BLaER1 (cell line): ENCODE results near the gene IMP3.
"Not testable (repeated sequence)": the region's sequence is repeated elsewhere in the genome, so short reads cannot be mapped to it uniquely, and the experiment has no call there.

Experiments
- H3K27ac ChIP-seq: shearing (Covaris generic); formaldehyde crosslinking; 2 replicates; pipeline ENCODE4 v1.8.1; 2022
- H3K27me3 ChIP-seq: shearing (Covaris generic); formaldehyde crosslinking; 2 replicates; pipeline ENCODE4 v1.8.1; 2022
- H3K36me3 ChIP-seq: shearing (Covaris generic); formaldehyde crosslinking; 2 replicates; pipeline ENCODE4 v1.8.1; 2022
- H3K4me1 ChIP-seq: shearing (Covaris generic); formaldehyde crosslinking; 2 replicates; pipeline ENCODE4 v1.8.1; 2022
- H3K4me2 ChIP-seq: shearing (Covaris generic); formaldehyde crosslinking; 2 replicates; pipeline ENCODE4 v1.8.1; 2022
- H3K4me3 ChIP-seq: shearing (Covaris generic); formaldehyde crosslinking; 2 replicates; pipeline ENCODE4 v1.8.1; 2022
- H3K9ac ChIP-seq: shearing (Covaris generic); formaldehyde crosslinking; 2 replicates; pipeline ENCODE4 v1.8.1; 2022
- H3K9me3 ChIP-seq: shearing (Covaris generic); formaldehyde crosslinking; 2 replicates; pipeline ENCODE4 v1.8.1; 2022
- H4K20me1 ChIP-seq: shearing (Covaris generic); formaldehyde crosslinking; 2 replicates; pipeline ENCODE4 v1.8.1; 2022
- Cebpa-rat ChIP-seq: shearing (Covaris generic); IDR thresholded peaks from 2 replicates; pipeline ENCODE4 v1.8.1; 2022

The IMP3 gene

GRCh38 chr15:75682181-75683135 is 42.4 kb upstream of the IMP3 start:
- no peaks in the 10 kb centered on the region for H3K27me3 ChIP-seq
- no peak overlapping the region for H3K27ac ChIP-seq
- no peak overlapping the region for H3K4me2 ChIP-seq
- peaks cover 48% of the 10 kb centered on the region for H3K4me1 ChIP-seq
- H4K20me1 ChIP-seq = no peaks in the 10 kb centered on the region
- H3K36me3 ChIP-seq = no peaks in the 10 kb centered on the region
- no peaks in the 10 kb centered on the region for H3K9me3 ChIP-seq
- H3K4me3 ChIP-seq = no peak overlapping the region
- no peak overlapping the region for H3K9ac ChIP-seq
- TF ChIP-seq Cebpa-rat = no peak

- Histone ChIP-seq H3K27me3 (no peaks in the 10 kb centered on the region), H3K27ac (peak overlapping the region; percentile 9; the same call in 1 of the 2 replicates), H3K36me3 (no peaks in the 10 kb centered on the region), H3K9me3 (no peaks in the 10 kb centered on the region), H3K4me2 (no peak overlapping the region), H3K4me3 (no peak overlapping the region), H3K9ac (no peak overlapping the region), H3K4me1 (peaks cover 51% of the 10 kb centered on the region), H4K20me1 (no peaks in the 10 kb centered on the region)
- TF ChIP-seq Cebpa-rat = no peak
These were observed 40.2 kb upstream of the IMP3 start for GRCh38 chr15:75680007-75680789.

GRCh38 chr15:75678324-75678690 is 38.3 kb upstream of the IMP3 start:
- H3K36me3 ChIP-seq, H3K27ac ChIP-seq, H3K9ac ChIP-seq, H4K20me1 ChIP-seq, H3K4me3 ChIP-seq, H3K9me3 ChIP-seq, H3K27me3 ChIP-seq: not testable (repeated sequence)
- peaks cover 58% of the 10 kb centered on the region for H3K4me1 ChIP-seq
- H3K4me2 ChIP-seq = peak overlapping the region; percentile 78

- no peaks in the 10 kb centered on the region for H3K9me3 ChIP-seq
- H4K20me1 ChIP-seq = no peaks in the 10 kb centered on the region
- H3K9ac ChIP-seq = peak overlapping the region; percentile 60
- H3K27me3 ChIP-seq = no peaks in the 10 kb centered on the region
- H3K27ac ChIP-seq = peak overlapping the region; percentile 52
- peak overlapping the region; percentile 78 for H3K4me2 ChIP-seq
- peaks cover 61% of the 10 kb centered on the region for H3K4me1 ChIP-seq
- H3K36me3 ChIP-seq = no peaks in the 10 kb centered on the region
- TF ChIP-seq Cebpa-rat = no peak
- H3K4me3 ChIP-seq = no peak overlapping the region
These were observed 37.7 kb upstream of the IMP3 start for GRCh38 chr15:75677465-75678323.

GRCh38 chr15:75676688-75677464 is 36.9 kb upstream of the IMP3 start:
- H3K36me3 ChIP-seq = no peaks in the 10 kb centered on the region

GRCh38 chr15:75675579-75676404 is 35.8 kb upstream of the IMP3 start:
- H4K20me1 ChIP-seq = no peaks in the 10 kb centered on the region
- peaks cover 77% of the 10 kb centered on the region for H3K4me1 ChIP-seq
- H3K4me3 ChIP-seq = no peak overlapping the region
- no peak overlapping the region for H3K4me2 ChIP-seq
- no peak overlapping the region for H3K9ac ChIP-seq
- H3K9me3 ChIP-seq = no peaks in the 10 kb centered on the region
- TF ChIP-seq Cebpa-rat = no peak
- H3K36me3 ChIP-seq = no peaks in the 10 kb centered on the region
- H3K27me3 ChIP-seq = no peaks in the 10 kb centered on the region
- H3K27ac ChIP-seq = no peak overlapping the region

More at GRCh38 chr15:75676688-75677464, 36.9 kb upstream of the IMP3 start:
- peak overlapping the region; percentile 78 for H3K4me2 ChIP-seq
- no peaks in the 10 kb centered on the region for H4K20me1 ChIP-seq
- peaks cover 69% of the 10 kb centered on the region for H3K4me1 ChIP-seq
- peak overlapping the region; percentile 52; the same call in 1 of the 2 replicates for H3K27ac ChIP-seq
- no peaks in the 10 kb centered on the region for H3K27me3 ChIP-seq
- H3K9ac ChIP-seq = peak overlapping the region; percentile 60; the same call in 1 of the 2 replicates
- H3K9me3 ChIP-seq = no peaks in the 10 kb centered on the region
- H3K4me3 ChIP-seq = no peak overlapping the region
- TF ChIP-seq Cebpa-rat = no peak

GRCh38 chr15:75674366-75674765 is 34.3 kb upstream of the IMP3 start:
- H3K9ac ChIP-seq = 0 out of 2 replicates have a peak overlapping the region, but pooled peaks have one; percentile 50
- no peaks in the 10 kb centered on the region for H4K20me1 ChIP-seq
- no peak overlapping the region for H3K4me3 ChIP-seq
- no peaks in the 10 kb centered on the region for H3K27me3 ChIP-seq
- H3K27ac ChIP-seq = peak overlapping the region; percentile 71
- TF ChIP-seq Cebpa-rat = no peak
- peaks cover 69% of the 10 kb centered on the region for H3K4me1 ChIP-seq
- H3K9me3 ChIP-seq = no peaks in the 10 kb centered on the region
- no peaks in the 10 kb centered on the region for H3K36me3 ChIP-seq
- peak overlapping the region; percentile 80 for H3K4me2 ChIP-seq
